ENCODE measurements around the gene ARAP1. TPM values are rescaled to one million over a fixed set of nuclear protein-coding genes. Genes with fewer than 3 reads are reported as not detected.

The ARAP1 gene
- total RNA-seq, 2 experiments from 2014 or later: 77.7 to 91.5 TPM

GRCh38 chr11:72719551-72719950 is 32.7 kb downstream of the ARAP1 start:
- ChIA-PET CTCF (no interaction called here), POLR2A (interaction anchor here (1.2 kb wide), 1 partner anchor 17 kb away, joined by 3 read pairs; no protein-coding TSS in a partner anchor)
- H3K4me1 Mint-ChIP-seq (ENCODE audit: low read depth): peaks cover 53% of the 10 kb centered on the region
- no peaks in the 10 kb centered on the region for H3K9me3 Mint-ChIP-seq
- H3K27me3 Mint-ChIP-seq: no peaks in the 10 kb centered on the region
- H3K27ac Mint-ChIP-seq: peak overlapping the region; percentile 95
- ATAC-seq (no peak), DNase-seq (no peak)
- H3K4me3 Mint-ChIP-seq: peak overlapping the region; percentile 92
- peaks cover 8% of the 10 kb centered on the region for H3K36me3 Mint-ChIP-seq (ENCODE audit: low read depth)
- TF ChIP-seq CTCF (IDR thresholded peaks at IDR 0.05): no peak
- intact Hi-C loops (cut with micrococcal nuclease): no loop called here

DNA sequence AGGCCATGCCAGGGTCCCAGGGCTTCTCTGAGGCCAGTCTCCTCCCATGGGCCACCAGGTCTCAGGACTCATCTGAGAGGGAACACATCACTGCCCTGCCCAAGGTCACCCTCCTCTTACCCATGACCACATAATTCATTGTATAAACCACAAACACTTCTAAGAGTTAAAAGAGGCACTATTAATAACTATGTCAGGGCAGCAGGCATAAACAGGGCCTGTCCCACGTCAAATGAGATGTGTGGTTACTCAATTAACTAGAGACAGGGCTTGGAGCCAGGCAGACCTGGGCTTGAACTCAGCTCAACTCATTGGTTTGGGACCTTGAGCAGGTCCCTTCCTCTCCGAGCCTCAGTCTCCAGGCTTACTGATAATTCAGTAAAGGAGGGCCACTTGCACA is 33.1 kb downstream of the ARAP1 start:
- TF ChIP-seq CTCF (IDR thresholded peaks at IDR 0.05): no peak
- intact Hi-C loops (cut with micrococcal nuclease): no loop called here
- no peak for ATAC-seq
- H3K9me3 Mint-ChIP-seq: no peaks in the 10 kb centered on the region
- peak; percentile 39 for DNase-seq
- no peaks in the 10 kb centered on the region for H3K27me3 Mint-ChIP-seq
- POLR2A ChIA-PET: interaction anchor here (1.2 kb wide), 1 partner anchor 16 kb away, joined by 3 read pairs; no protein-coding TSS in a partner anchor
- H3K36me3 Mint-ChIP-seq (ENCODE audit: low read depth): peaks cover 8% of the 10 kb centered on the region
- CTCF ChIA-PET: interaction anchor here (1.2 kb wide), 1 partner anchor 35 kb away, joined by 4 read pairs; no protein-coding TSS in a partner anchor
- H3K4me3 Mint-ChIP-seq: no peak overlapping the region
- H3K4me1 Mint-ChIP-seq (ENCODE audit: low read depth): peaks cover 55% of the 10 kb centered on the region
- H3K27ac Mint-ChIP-seq: peak overlapping the region; percentile 95

DNA sequence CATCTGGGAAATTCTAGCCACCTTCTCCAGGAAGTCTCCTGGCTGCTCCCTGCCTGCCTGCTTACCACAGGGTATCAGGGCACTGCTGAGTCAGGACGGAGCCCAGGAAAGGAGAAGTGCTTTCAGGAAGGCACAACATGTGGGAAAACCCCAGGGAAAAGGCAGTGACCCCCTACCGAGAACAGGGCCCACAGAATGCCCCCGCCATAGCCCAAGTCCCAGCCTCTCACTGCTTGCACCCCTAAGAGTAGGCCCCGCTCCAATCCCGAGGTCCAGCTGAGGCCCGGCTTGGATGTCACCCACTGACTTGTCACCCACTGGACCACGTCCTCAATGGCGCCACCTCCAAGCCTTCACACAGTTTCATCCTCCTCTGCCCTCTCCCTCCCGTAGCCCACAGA is 34.1 kb downstream of the ARAP1 start:
- no peak for TF ChIP-seq CTCF (IDR thresholded peaks at IDR 0.05)
- CTCF ChIA-PET: interaction anchor here (0.9 to 1.2 kb wide), 3 partner anchors 34 to 460 kb away, joined by 3 to 4 read pairs (median 3); no protein-coding TSS in a partner anchor
- intact Hi-C loops (cut with micrococcal nuclease): no loop called here
- H3K27ac Mint-ChIP-seq: peak overlapping the region; percentile 50
- DNase-seq (no peak), ATAC-seq (no peak)
- POLR2A ChIA-PET: interaction anchor here (1.2 to 1.3 kb wide), 2 partner anchors 14 to 15 kb away, joined by 3 to 4 read pairs; no protein-coding TSS in a partner anchor
- no peak overlapping the region for H3K4me3 Mint-ChIP-seq
- peaks cover 8% of the 10 kb centered on the region for H3K36me3 Mint-ChIP-seq (ENCODE audit: low read depth)
- H3K9me3 Mint-ChIP-seq: no peaks in the 10 kb centered on the region
- no peaks in the 10 kb centered on the region for H3K27me3 Mint-ChIP-seq
- peaks cover 55% of the 10 kb centered on the region for H3K4me1 Mint-ChIP-seq (ENCODE audit: low read depth)

GRCh38 chr11:72716788-72717435 is 35.3 kb downstream of the ARAP1 start:
- peaks cover 12% of the 10 kb centered on the region for H3K36me3 Mint-ChIP-seq (ENCODE audit: low read depth)
- intact Hi-C loops (cut with micrococcal nuclease): no loop called here
- no peak for TF ChIP-seq CTCF (IDR thresholded peaks at IDR 0.05)
- no peak for ATAC-seq
- H3K4me1 Mint-ChIP-seq (ENCODE audit: low read depth): peaks cover 53% of the 10 kb centered on the region
- no peak for DNase-seq
- no peak overlapping the region for H3K27ac Mint-ChIP-seq
- no peaks in the 10 kb centered on the region for H3K9me3 Mint-ChIP-seq
- POLR2A ChIA-PET: interaction anchor here (0.5 to 1.1 kb wide), 3 partner anchors 39 to 99 kb away, joined by 3 to 4 read pairs (median 3); no protein-coding TSS in a partner anchor
- no peaks in the 10 kb centered on the region for H3K27me3 Mint-ChIP-seq
- CTCF ChIA-PET: interaction anchor here (0.6 to 1.8 kb wide), 4 partner anchors 33 to 435 kb away, joined by 3 to 5 read pairs (median 3); no protein-coding TSS in a partner anchor
- no peak overlapping the region for H3K4me3 Mint-ChIP-seq

DNA sequence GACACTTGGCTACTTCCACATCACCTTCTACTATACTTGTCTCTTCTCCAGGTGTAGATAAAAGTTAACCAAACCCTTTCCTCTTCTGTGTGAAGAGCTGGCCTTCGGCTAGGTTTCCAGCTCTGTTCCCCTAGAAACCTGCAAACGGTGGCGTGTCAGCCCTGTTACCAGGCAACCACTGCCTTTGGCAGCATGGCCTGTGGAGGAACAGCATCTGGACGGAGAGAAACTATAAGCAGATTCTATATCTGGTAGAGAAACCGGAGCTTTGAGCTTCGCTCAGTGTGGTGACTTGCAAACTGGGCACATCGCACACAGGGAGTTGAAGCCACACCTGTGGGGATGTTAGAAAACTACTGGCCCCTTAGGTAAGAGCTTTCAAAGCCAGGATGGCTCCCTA is 35.9 kb downstream of the ARAP1 start:
- no peak for DNase-seq
- Mint-ChIP-seq H3K4me1 (ENCODE audit: low read depth) (peaks cover 53% of the 10 kb centered on the region), H3K27ac (no peak overlapping the region), H3K4me3 (no peak overlapping the region), H3K36me3 (ENCODE audit: low read depth) (peaks cover 9% of the 10 kb centered on the region), H3K9me3 (no peaks in the 10 kb centered on the region), H3K27me3 (no peaks in the 10 kb centered on the region)
- intact Hi-C loops (cut with micrococcal nuclease): no loop called here
- POLR2A ChIA-PET: interaction anchor here (0.9 kb wide), 1 partner anchor 100 kb away, joined by 3 read pairs; no protein-coding TSS in a partner anchor
- no peak for ATAC-seq
- CTCF ChIA-PET: interaction anchor here (0.9 to 2.6 kb wide), 3 partner anchors 9 to 115 kb away, joined by 3 to 9 read pairs (median 5); no protein-coding TSS in a partner anchor
- no peak for TF ChIP-seq CTCF (IDR thresholded peaks at IDR 0.05)

All from activated CD8-positive, alpha-beta T cell treated with anti-CD3 and anti-CD28 coated beads for 36 hours (primary cell).